HepG2 (cell line): ENCODE measurements around the gene PTMA. TPM values are rescaled to one million over a fixed set of nuclear protein-coding genes. Genes with fewer than 3 reads are reported as not detected.

Source experiments
- ARID2 ChIP-seq: sonication (generic); formaldehyde crosslinking; IDR thresholded peaks from 2 replicates; pipeline ENCODE4 v1.8.1; 2022; ENCODE audit warnings: mild to moderate bottlenecking, missing genetic modification reagents, borderline replicate concordance
- ATRX ChIP-seq: sonication (generic); formaldehyde crosslinking; IDR thresholded peaks from 2 replicates; pipeline ENCODE4 v1.4.0; 2020; ENCODE audit warnings: missing genetic modification reagents, borderline replicate concordance
- CREB3 ChIP-seq: sonication (generic); formaldehyde crosslinking; IDR thresholded peaks from 2 replicates; pipeline ENCODE4 v1.5.0; 2020; ENCODE audit warnings: missing genetic modification reagents
- FIP1L1 ChIP-seq: fragments of 200-400 bp; formaldehyde crosslinking; IDR thresholded peaks from 2 replicates; pipeline ENCODE4 v1.6.1; 2018; ENCODE audit warnings: low read depth, mild to moderate bottlenecking, low read length, moderate library complexity, borderline replicate concordance; ENCODE audit not compliant: insufficient read depth
- FOXK1 ChIP-seq: sonication (generic); formaldehyde crosslinking; IDR thresholded peaks from 2 replicates; pipeline ENCODE4 v1.4.0; 2020; ENCODE audit warnings: low read depth, missing genetic modification reagents, borderline replicate concordance
- HMGXB3 ChIP-seq: sonication (generic); formaldehyde crosslinking; IDR thresholded peaks from 2 replicates; pipeline ENCODE4 v1.4.0; 2020; ENCODE audit warnings: missing genetic modification reagents, borderline replicate concordance
- POLR2G ChIP-seq: fragments of 200-400 bp; formaldehyde crosslinking; IDR thresholded peaks from 2 replicates; pipeline ENCODE4 v1.6.1; 2018; ENCODE audit warnings: mild to moderate bottlenecking, low read depth, low read length, moderate library complexity
- RNF219 ChIP-seq: sonication (generic); formaldehyde crosslinking; IDR thresholded peaks from 2 replicates; pipeline ENCODE4 v1.5.0; 2020; ENCODE audit warnings: mild to moderate bottlenecking, missing genetic modification reagents
- TCF7 ChIP-seq: sonication (generic); IDR thresholded peaks from 2 replicates; pipeline ENCODE4 v1.6.1; 2016; ENCODE audit warnings: antibody characterized with exemption, low read depth
- TP53 ChIP-seq: sonication (generic); formaldehyde crosslinking; conservative IDR thresholded peaks from 2 replicates; pipeline ENCODE4 v1.4.0; 2020; ENCODE audit warnings: missing genetic modification reagents
- ZBTB7A ChIP-seq: sonication (generic); formaldehyde crosslinking; IDR thresholded peaks from 2 replicates; pipeline ENCODE4 v1.8.0; 2022; ENCODE audit warnings: mild to moderate bottlenecking, missing genetic modification reagents
- ZNF556 ChIP-seq: sonication (generic); formaldehyde crosslinking; IDR thresholded peaks from 2 replicates; pipeline ENCODE4 v1.4.0; 2020; ENCODE audit warnings: mild to moderate bottlenecking, missing genetic modification reagents, borderline replicate concordance
- ZNF704 ChIP-seq: sonication (generic); formaldehyde crosslinking; IDR thresholded peaks from 2 replicates; pipeline ENCODE4 v1.8.1; 2023; ENCODE audit warnings: mild to moderate bottlenecking, inconsistent platforms, moderate library complexity, missing genetic modification reagents, borderline replicate concordance
- polyA plus RNA-seq, 8 experiments: library from polyadenylated mRNA; depleted of rRNA in 3 of 8; stranded (reverse) in 7 of 8; unstranded in 1 of 8; fragments of >200 nt; fragmentation: Illumina TruSeq in 4 of 8; extraction: Trizol in 4 of 8; gene quantifications; 2 replicates each; pipeline versions ENCODE4 v1.2.1 to v1.2.3, GENCODE V29; 2011 to 2016; ENCODE audit warnings: low read depth in 4 of 8, missing spikeins in 1 of 8, mixed read lengths in 1 of 8; ENCODE audit not compliant: insufficient read depth in 1 of 8
- total RNA-seq, 5 experiments: library from RNA; depleted of rRNA; stranded (reverse); fragments of >200 nt; fragmentation: Illumina TruSeq; extraction: Trizol; gene quantifications; 2 replicates each; pipeline ENCODE4 v1.2.3, GENCODE V29; 2016; ENCODE audit warnings: low read depth in 1 of 5
- TF ChIP-seq, protein P1 (sequence below), 2 experiments: fragments of 450-650 bp in 1 of 2; sonication (generic) in 1 of 2; formaldehyde crosslinking; IDR thresholded peaks; 2 replicates each; pipeline versions ENCODE4 v1.5.0 to v1.8.0; 2020 to 2022; ENCODE audit warnings: mild to moderate bottlenecking in 1 of 2, missing genetic modification reagents in 1 of 2

PTMA gene
- total and polyA plus RNA-seq, 2 of the 13 experiments (the other 11 are each of a cell fraction or from before 2014, with no cell fraction given) = 190 to 1,086 TPM

GRCh38 chr2:231708773-231709635, 679 bp downstream of the PTMA start (continued):
- TF ChIP-seq RNF219 (CRISPR knock-in tag) (no peak; the same call in 1 of the 2 replicates), ZBTB7A (CRISPR knock-in tag) (no peak), HMGXB3 (CRISPR knock-in tag) (no peak), CREB3 (CRISPR knock-in tag) (no peak), FIP1L1 (0 out of 2 replicates have a peak, but pooled peaks have one; percentile 19), ARID2 (CRISPR knock-in tag) (no peak), ZNF704 (0 out of 2 replicates have a peak, but pooled peaks have one; percentile 76), ZNF556 (CRISPR knock-in tag) (no peak), FOXK1 (CRISPR knock-in tag) (no peak; the same call in 1 of the 2 replicates), POLR2G (peak; percentile 54; the same call in 1 of the 2 replicates), TP53 (CRISPR knock-in tag) (no peak), ATRX (no peak), TCF7 (no peak)
- TF ChIP-seq, protein P1, sequence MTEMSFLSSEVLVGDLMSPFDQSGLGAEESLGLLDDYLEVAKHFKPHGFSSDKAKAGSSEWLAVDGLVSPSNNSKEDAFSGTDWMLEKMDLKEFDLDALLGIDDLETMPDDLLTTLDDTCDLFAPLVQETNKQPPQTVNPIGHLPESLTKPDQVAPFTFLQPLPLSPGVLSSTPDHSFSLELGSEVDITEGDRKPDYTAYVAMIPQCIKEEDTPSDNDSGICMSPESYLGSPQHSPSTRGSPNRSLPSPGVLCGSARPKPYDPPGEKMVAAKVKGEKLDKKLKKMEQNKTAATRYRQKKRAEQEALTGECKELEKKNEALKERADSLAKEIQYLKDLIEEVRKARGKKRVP (CRISPR knock-in tag; IDR thresholded peaks at IDR 0.05) = no peak
